HL-60 (cell line): Measurements from ENCODE around the gene TSKS.

Experiments used
- POLR2AphosphoS5 ChIP-seq: IDR thresholded peaks from 2 replicates; pipeline ENCODE4 v1.6.1; 2012; ENCODE audit warnings: low read depth
- SPI1 ChIP-seq: IDR thresholded peaks from 2 replicates; pipeline ENCODE4 v1.6.1; 2012; ENCODE audit warnings: low read depth, mild to moderate bottlenecking, borderline replicate concordance
- TF ChIP-seq, protein P1 (sequence below): IDR thresholded peaks from one replicate; pipeline ENCODE4 v1.5.1; 2011; ENCODE audit warnings: low read length, control low read depth, inconsistent platforms; ENCODE audit not compliant: insufficient read depth
- TF ChIP-seq, protein P2 (sequence below): IDR thresholded peaks from 2 replicates; pipeline ENCODE4 v1.6.1; 2012; ENCODE audit warnings: low read depth; ENCODE audit not compliant: insufficient replicate concordance

DNA sequence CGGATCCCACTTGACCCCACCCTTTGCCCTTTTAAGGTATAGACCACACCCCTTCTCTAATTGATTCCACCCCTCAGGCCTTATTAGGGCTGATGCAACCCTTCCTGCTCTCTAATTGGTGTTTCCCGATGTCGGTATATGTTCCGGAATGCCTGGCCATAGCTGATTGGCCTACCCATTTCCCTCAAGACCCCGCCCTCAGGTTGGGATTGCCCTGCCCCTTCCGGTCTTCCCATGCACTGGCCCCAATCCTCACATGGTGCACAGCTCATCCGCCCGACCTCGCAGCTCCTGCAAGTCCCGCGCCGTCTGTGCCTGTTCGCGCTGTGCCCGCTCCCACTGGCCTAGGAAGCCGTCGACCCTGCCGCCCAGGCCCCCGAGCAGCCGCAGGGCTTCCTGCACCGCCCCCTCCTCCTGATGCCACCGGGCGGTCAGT, 18.1 kb downstream of the TSKS start:
- TF ChIP-seq, protein P1, sequence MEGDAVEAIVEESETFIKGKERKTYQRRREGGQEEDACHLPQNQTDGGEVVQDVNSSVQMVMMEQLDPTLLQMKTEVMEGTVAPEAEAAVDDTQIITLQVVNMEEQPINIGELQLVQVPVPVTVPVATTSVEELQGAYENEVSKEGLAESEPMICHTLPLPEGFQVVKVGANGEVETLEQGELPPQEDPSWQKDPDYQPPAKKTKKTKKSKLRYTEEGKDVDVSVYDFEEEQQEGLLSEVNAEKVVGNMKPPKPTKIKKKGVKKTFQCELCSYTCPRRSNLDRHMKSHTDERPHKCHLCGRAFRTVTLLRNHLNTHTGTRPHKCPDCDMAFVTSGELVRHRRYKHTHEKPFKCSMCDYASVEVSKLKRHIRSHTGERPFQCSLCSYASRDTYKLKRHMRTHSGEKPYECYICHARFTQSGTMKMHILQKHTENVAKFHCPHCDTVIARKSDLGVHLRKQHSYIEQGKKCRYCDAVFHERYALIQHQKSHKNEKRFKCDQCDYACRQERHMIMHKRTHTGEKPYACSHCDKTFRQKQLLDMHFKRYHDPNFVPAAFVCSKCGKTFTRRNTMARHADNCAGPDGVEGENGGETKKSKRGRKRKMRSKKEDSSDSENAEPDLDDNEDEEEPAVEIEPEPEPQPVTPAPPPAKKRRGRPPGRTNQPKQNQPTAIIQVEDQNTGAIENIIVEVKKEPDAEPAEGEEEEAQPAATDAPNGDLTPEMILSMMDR: no peak
- TF ChIP-seq POLR2AphosphoS5 (no peak), SPI1 (no peak)
- TF ChIP-seq, protein P2, sequence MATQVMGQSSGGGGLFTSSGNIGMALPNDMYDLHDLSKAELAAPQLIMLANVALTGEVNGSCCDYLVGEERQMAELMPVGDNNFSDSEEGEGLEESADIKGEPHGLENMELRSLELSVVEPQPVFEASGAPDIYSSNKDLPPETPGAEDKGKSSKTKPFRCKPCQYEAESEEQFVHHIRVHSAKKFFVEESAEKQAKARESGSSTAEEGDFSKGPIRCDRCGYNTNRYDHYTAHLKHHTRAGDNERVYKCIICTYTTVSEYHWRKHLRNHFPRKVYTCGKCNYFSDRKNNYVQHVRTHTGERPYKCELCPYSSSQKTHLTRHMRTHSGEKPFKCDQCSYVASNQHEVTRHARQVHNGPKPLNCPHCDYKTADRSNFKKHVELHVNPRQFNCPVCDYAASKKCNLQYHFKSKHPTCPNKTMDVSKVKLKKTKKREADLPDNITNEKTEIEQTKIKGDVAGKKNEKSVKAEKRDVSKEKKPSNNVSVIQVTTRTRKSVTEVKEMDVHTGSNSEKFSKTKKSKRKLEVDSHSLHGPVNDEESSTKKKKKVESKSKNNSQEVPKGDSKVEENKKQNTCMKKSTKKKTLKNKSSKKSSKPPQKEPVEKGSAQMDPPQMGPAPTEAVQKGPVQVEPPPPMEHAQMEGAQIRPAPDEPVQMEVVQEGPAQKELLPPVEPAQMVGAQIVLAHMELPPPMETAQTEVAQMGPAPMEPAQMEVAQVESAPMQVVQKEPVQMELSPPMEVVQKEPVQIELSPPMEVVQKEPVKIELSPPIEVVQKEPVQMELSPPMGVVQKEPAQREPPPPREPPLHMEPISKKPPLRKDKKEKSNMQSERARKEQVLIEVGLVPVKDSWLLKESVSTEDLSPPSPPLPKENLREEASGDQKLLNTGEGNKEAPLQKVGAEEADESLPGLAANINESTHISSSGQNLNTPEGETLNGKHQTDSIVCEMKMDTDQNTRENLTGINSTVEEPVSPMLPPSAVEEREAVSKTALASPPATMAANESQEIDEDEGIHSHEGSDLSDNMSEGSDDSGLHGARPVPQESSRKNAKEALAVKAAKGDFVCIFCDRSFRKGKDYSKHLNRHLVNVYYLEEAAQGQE: no peak
